Metanephros (tissue), 2 donors: ENCODE results near the gene CSF3. TPM values are rescaled to one million over a fixed set of nuclear protein-coding genes. Genes with fewer than 3 reads are reported as not detected.

ENCODE experiments used
- small RNA-seq: library from RNA; depleted of rRNA; stranded (forward); fragments of <200 nt; gene quantifications from one replicate; pipeline ENCODE3, GENCODE V24; 2014; ENCODE audit warnings: low replicate concordance
- total RNA-seq: library from RNA; depleted of rRNA; stranded (reverse); fragments of >200 nt; gene quantifications from one replicate; pipeline ENCODE4 v1.2.3, GENCODE V29; 2014

The CSF3 gene, protein sequence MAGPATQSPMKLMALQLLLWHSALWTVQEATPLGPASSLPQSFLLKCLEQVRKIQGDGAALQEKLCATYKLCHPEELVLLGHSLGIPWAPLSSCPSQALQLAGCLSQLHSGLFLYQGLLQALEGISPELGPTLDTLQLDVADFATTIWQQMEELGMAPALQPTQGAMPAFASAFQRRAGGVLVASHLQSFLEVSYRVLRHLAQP
- total RNA-seq: not detected

DNA sequence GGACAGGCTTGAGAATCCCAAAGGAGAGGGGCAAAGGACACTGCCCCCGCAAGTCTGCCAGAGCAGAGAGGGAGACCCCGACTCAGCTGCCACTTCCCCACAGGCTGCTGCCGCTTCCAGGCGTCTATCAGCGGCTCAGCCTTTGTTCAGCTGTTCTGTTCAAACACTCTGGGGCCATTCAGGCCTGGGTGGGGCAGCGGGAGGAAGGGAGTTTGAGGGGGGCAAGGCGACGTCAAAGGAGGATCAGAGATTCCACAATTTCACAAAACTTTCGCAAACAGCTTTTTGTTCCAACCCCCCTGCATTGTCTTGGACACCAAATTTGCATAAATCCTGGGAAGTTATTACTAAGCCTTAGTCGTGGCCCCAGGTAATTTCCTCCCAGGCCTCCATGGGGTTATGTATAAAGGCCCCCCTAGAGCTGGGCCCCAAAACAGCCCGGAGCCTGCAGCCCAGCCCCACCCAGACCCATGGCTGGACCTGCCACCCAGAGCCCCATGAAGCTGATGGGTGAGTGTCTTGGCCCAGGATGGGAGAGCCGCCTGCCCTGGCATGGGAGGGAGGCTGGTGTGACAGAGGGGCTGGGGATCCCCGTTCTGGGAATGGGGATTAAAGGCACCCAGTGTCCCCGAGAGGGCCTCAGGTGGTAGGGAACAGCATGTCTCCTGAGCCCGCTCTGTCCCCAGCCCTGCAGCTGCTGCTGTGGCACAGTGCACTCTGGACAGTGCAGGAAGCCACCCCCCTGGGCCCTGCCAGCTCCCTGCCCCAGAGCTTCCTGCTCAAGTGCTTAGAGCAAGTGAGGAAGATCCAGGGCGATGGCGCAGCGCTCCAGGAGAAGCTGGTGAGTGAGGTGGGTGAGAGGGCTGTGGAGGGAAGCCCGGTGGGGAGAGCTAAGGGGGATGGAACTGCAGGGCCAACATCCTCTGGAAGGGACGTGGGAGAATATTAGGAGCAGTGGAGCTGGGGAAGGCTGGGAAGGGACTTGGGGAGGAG is at the start of gene CSF3:
Gene CSF3, plus strand, starts transcription at position 436 of the 993 bp plus-strand sequence. Its CDS starts 35 bp downstream, at position 471.

DNA sequence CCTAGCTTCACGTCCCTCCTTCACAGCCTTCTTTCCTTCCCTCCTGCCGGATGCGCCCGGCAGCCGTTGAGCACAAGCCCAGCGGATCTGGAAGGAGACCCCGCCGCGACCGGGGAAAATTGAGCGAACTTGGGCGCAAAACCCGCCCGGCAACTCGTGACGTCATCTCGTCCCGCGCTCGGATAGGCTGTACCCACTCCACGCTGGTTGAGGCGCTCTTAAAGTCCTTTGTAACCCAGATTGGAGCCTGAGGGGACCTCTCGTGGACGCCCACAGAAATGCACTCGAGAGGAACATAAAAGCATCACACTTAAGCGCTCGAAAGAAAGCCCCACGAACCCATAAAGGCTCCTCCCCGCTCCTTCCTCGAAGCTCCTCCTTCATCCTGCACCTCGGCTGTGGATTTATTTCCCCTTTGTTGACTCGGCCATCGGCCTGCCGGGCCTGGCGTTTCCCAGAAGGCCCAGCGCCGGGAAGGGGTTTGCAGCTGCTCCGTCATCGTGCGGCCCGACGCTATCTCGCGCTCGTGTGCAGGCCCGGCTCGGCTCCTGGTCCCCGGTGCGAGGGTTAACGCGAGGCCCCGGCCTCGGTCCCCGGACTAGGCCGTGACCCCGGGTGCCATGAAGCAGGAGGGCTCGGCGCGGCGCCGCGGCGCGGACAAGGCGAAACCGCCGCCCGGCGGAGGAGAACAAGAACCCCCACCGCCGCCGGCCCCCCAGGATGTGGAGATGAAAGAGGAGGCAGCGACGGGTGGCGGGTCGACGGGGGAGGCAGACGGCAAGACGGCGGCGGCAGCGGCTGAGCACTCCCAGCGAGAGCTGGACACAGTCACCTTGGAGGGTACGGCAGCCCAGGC is 34.7 kb upstream of the CSF3 start, which contains the start of gene PSMD3:
Gene PSMD3, plus strand, starts transcription at position 457 of the 856 bp plus-strand sequence. Its CDS starts 164 bp downstream, at position 621.

DNA sequence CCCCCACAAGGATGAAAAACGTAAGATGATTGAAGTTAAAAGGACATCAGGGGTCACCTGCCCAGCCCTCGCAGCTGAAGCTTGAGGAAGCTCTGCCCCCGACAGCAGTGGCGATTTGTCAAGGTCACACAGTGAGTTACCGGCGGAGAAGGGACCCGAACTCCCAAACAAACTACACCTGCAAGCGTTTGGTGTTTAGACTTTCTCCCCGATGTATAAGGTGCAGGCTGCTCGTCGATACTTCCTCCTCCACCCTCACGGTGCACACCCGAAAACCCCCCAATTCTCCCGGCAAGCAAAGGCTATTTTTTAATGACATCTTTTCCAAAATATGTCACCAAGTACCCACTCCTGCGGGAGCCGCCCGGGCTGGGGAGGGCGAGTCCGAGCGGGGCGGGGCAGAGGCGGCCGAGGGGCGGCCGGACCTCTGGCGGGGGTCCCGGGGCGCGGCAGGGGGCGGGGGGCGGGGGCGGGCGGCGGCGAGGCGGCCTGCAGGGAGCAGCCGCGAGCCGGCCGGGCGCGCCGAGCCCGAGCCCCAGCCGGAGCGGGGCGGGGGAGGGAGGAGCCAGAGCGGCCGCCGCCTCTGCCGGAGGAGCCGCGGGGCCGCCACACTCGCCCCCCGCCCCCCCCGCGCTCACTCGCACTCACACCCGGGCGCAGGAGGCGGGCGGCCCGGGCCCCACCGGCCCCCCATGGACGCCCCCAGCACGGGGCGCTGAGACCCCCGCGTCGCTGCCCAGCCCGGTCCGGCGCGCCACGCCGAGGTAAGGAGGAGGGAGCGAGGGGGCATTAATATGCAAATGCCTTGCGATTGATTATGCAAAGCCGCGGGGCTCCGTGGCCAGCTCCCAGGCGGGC is 47.3 kb downstream of the CSF3 start, which contains the start of gene THRA:
Gene THRA, plus strand, starts transcription at position 637 of the 858 bp plus-strand sequence. CDS start 11,524 bp downstream, outside the sequence.

Small RNA genes within 50 kb of the gene (small RNA-seq; reads per million reads assigned to genes)
- 1,151 reads per million, percentile 99 among the genes with 10 or more reads in this experiment for gene SNORD124

Other genes with a start within 250 kb of the CSF3 start
- gene IKZF3, start 151.1 kb upstream of the CSF3 start, total RNA-seq: 0.76 TPM
- not detected for gene ZPBP2, start 147.2 kb upstream of the CSF3 start, total RNA-seq
- gene GSDMB, start 96.8 kb upstream of the CSF3 start, total RNA-seq: 12.4 TPM
- gene ORMDL3, start 87.8 kb upstream of the CSF3 start, total RNA-seq: 70.4 TPM
- gene LRRC3C, start 87.7 kb upstream of the CSF3 start, total RNA-seq: not detected
- not detected for gene GSDMA, start 52.4 kb upstream of the CSF3 start, total RNA-seq
- gene PSMD3, start 34.6 kb upstream of the CSF3 start, total RNA-seq: 79.1 TPM
- gene MED24, start 39.0 kb downstream of the CSF3 start, total RNA-seq: 108 TPM
- gene THRA, start 47.5 kb downstream of the CSF3 start, total RNA-seq: 51.0 TPM
- 5.3 TPM for gene NR1D1, start 85.1 kb downstream of the CSF3 start, total RNA-seq
- 70.0 TPM for gene MSL1, start 106.5 kb downstream of the CSF3 start, total RNA-seq
- gene CASC3, start 125.1 kb downstream of the CSF3 start, total RNA-seq: 50.6 TPM
- 5.7 TPM for gene RAPGEFL1, start 162.0 kb downstream of the CSF3 start, total RNA-seq
- 10.5 TPM for gene WIPF2, start 203.9 kb downstream of the CSF3 start, total RNA-seq